A673 (cell line): ENCODE data around the gene FAM83D.

ENCODE experiments used
- CTCF ChIP-seq: fragments of 300-800, 200-600 bp; sonication (generic); conservative IDR thresholded peaks from 2 replicates; pipeline ENCODE4 v1.5.1; 2017; ENCODE audit warnings: low read depth, mild to moderate bottlenecking, antibody characterized with exemption, low read length, moderate library complexity, mixed read lengths
- EZH2 ChIP-seq: fragments of 200-600 bp; sonication (generic); IDR thresholded peaks from 2 replicates; pipeline ENCODE4 v1.6.1; 2017; ENCODE audit warnings: borderline replicate concordance, low read depth, mild to moderate bottlenecking, mixed read lengths, antibody characterized with exemption, low read length; ENCODE audit not compliant: poor library complexity, severe bottlenecking

GRCh38 chr20:38903335-38903734, 22.9 kb upstream of the FAM83D start:
- TF ChIP-seq CTCF, result no peak
- TF ChIP-seq EZH2, result no peak
